ENCODE measurements around the gene HTR7. TPM values are rescaled to one million over a fixed set of nuclear protein-coding genes. Genes with fewer than 3 reads are reported as not detected.
"Not testable (repeated sequence)": the region's sequence is repeated elsewhere in the genome, so short reads cannot be mapped to it uniquely, and the experiment has no call there.

Gene HTR7
- total RNA-seq, 4 donors from 2014 or later = 0.33 to 1.7 (median 0.40) TPM

GRCh38 chr10:90884431-90884830 is 26.6 kb upstream of the HTR7 start:
- no peaks in the 10 kb centered on the region for H3K27me3 ChIP-seq
- intact Hi-C loops (cut with DNase I) = no loop called here
- no peak for DNase-seq (ENCODE audit: extremely low spot score)
- no peak for TF ChIP-seq CTCF (IDR thresholded peaks at IDR 0.05)
- no peaks in the 10 kb centered on the region for H3K4me1 ChIP-seq
- H3K27ac ChIP-seq (replicated peaks in 1 of 4) = no peak overlapping the region
- no peak overlapping the region for H3K4me3 ChIP-seq
- H3K36me3 ChIP-seq = peaks cover 39 to 85% (median 56%) of the 10 kb centered on the region in 4 donors
- H3K9me3 ChIP-seq = no peaks in the 10 kb centered on the region
- WGBS = 85% methylated on average over 3 of the region's 3 CpGs

- H3K27me3 ChIP-seq; H3K27ac ChIP-seq (replicated peaks in 1 of 4); H3K4me1 ChIP-seq; H3K9me3 ChIP-seq; intact Hi-C loops (cut with DNase I); H3K4me3 ChIP-seq; DNase-seq (ENCODE audit: extremely low spot score): not testable (repeated sequence)
- peaks cover 32 to 87% (median 56%) of the 10 kb centered on the region in 4 donors for H3K36me3 ChIP-seq
- 72% methylated on average over 8 of the region's 8 CpGs for WGBS
- TF ChIP-seq CTCF (IDR thresholded peaks at IDR 0.05) = peak; percentile 49 to 67 (median 52)
These were observed 22.4 kb upstream of the HTR7 start for GRCh38 chr10:90880059-90880719.

- TF ChIP-seq POLR2A (IDR thresholded peaks at IDR 0.05; ENCODE audit: low read depth) = no peak
- TF ChIP-seq EP300 (IDR thresholded peaks at IDR 0.05) = no peak
- TF ChIP-seq POLR2AphosphoS5 (IDR thresholded peaks at IDR 0.05) = no peak
- TF ChIP-seq CTCF (IDR thresholded peaks at IDR 0.05) = no peak
- Histone ChIP-seq H3K4me1 (peaks cover 0 to 3% (median under 1%) of the 10 kb centered on the region in 4 donors), H3K27ac (replicated peaks in 1 of 4) (no peak overlapping the region), H3K4me3 (no peak overlapping the region), H3K27me3 (no peaks in the 10 kb centered on the region), H3K36me3 (peaks cover 32 to 78% (median 56%) of the 10 kb centered on the region in 4 donors), H3K9me3 (no peaks in the 10 kb centered on the region)
- WGBS = 85% methylated on average over 2 of the region's 2 CpGs
- intact Hi-C loops (cut with DNase I) = no loop called here
- no peak for DNase-seq (ENCODE audit: extremely low spot score)
These were observed 21.2 kb upstream of the HTR7 start for GRCh38 chr10:90879062-90879461.

GRCh38 chr10:90872648-90873020 is 14.8 kb upstream of the HTR7 start:
- TF ChIP-seq EP300 (IDR thresholded peaks at IDR 0.05) (no peak), POLR2A (IDR thresholded peaks at IDR 0.05; ENCODE audit: low read depth) (no peak), POLR2AphosphoS5 (IDR thresholded peaks at IDR 0.05) (no peak), CTCF (IDR thresholded peaks at IDR 0.05) (no peak)
- Histone ChIP-seq H3K9me3 (peaks cover 0 to 4% (median 1%) of the 10 kb centered on the region in 4 donors), H3K27ac (replicated peaks in 1 of 4) (peak overlapping the region in 1 of 4 donors; percentile 75), H3K27me3 (peaks cover 0 to 10% (median 0%) of the 10 kb centered on the region in 4 donors), H3K4me1 (peaks cover 10 to 28% (median 21%) of the 10 kb centered on the region in 4 donors), H3K4me3 (peak overlapping the region; percentile 74 to 93 (median 86)), H3K36me3 (peaks cover 9 to 26% (median 19%) of the 10 kb centered on the region in 4 donors)
- 31% methylated on average over 8 of the region's 8 CpGs for WGBS
- intact Hi-C loops (cut with DNase I) = no loop called here
- DNase-seq (ENCODE audit: extremely low spot score) = no peak
